Measurements from ENCODE around the gene JARID2.

DNA sequence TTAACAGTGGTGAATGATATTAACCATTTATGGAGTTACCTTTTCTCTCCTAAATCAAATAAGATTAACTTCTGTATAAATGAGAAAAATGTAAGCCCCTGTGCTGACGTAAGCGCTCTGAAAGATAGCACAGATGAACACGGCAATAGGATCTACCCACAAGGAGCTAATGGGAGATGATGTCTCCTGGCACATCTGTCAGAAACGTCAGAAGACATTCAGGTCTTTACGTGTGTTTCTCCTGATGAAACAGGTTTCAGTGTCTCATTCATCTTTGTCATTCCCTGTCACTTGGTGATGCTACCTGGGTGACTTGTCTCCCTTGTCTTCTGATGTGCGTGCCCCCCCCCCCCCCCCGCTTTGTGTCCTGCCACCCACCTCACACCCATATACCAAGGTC lies 227.3 kb downstream of the JARID2 start:
- TF ChIP-seq POLR2AphosphoS5 (IDR thresholded peaks at IDR 0.05; ENCODE audit: low read depth, low read length) (no peak), POLR2A (IDR thresholded peaks at IDR 0.05; ENCODE audit: low read depth, low read length) (no peak), TAF1 (IDR thresholded peaks at IDR 0.05; ENCODE audit: low read depth, low read length) (no peak), POU2F2 (IDR thresholded peaks at IDR 0.05; ENCODE audit: low read depth, low read length) (no peak), SPI1 (IDR thresholded peaks at IDR 0.05; ENCODE audit: low read depth, low read length) (no peak)
